WTC11 (cell line): ENCODE data around the gene VN1R2. TPM values are rescaled to one million over a fixed set of nuclear protein-coding genes. Genes with fewer than 3 reads are reported as not detected.

Experiments
- ATAC-seq: fragments of 200-7000 bp; cut with Tn5 transposase; 2 replicates; pipeline ENCODE4 v1.10.0; 2021; ENCODE audit warnings: mild to moderate bottlenecking, moderate library complexity
- CTCF ChIA-PET: fragments of 300-600 bp; sonication (Branson Sonifier 250); formaldehyde crosslinking; loops from one replicate; lab custom pipeline; 2021; ENCODE audit warnings: antibody characterized with exemption; lab: Charles Lee
- POLR2A ChIA-PET: fragments of 350-600 bp; sonication (Branson Sonifier 250); formaldehyde crosslinking; loops from one replicate; lab custom pipeline; 2021; ENCODE audit warnings: antibody characterized with exemption; lab: Charles Lee
- DNase-seq: peaks from one replicate; pipeline ENCODE4 v3.0.0; 2021; ENCODE audit warnings: low spot score
- H3K27ac Mint-ChIP-seq: 2 replicates; pipeline ENCODE4 v1.8.0; 2021; ENCODE audit warnings: mixed read lengths
- H3K27me3 Mint-ChIP-seq: 2 replicates; pipeline ENCODE4 v1.8.0; 2021; ENCODE audit warnings: low read depth, mild to moderate bottlenecking, moderate library complexity, mixed read lengths
- H3K36me3 Mint-ChIP-seq: 2 replicates; pipeline ENCODE4 v1.8.0; 2021; ENCODE audit warnings: mixed read lengths
- H3K4me1 Mint-ChIP-seq: 2 replicates; pipeline ENCODE4 v1.8.0; 2022; ENCODE audit warnings: mixed read lengths
- H3K4me3 Mint-ChIP-seq: 2 replicates; pipeline ENCODE4 v1.8.0; 2021; ENCODE audit warnings: mild to moderate bottlenecking, moderate library complexity, mixed read lengths
- H3K9me3 Mint-ChIP-seq: 2 replicates; pipeline ENCODE4 v1.8.0; 2021; ENCODE audit warnings: mixed read lengths
- ATF6 ChIP-seq: sonication (generic); formaldehyde crosslinking; IDR thresholded peaks from 2 replicates; pipeline ENCODE4 v1.8.1; 2023; ENCODE audit warnings: mild to moderate bottlenecking, missing genetic modification reagents
- CBFB ChIP-seq: sonication (generic); formaldehyde crosslinking; IDR thresholded peaks from 2 replicates; pipeline ENCODE4 v1.8.1; 2022; ENCODE audit warnings: mild to moderate bottlenecking, low read depth, missing genetic modification reagents
- CREM ChIP-seq: sonication (generic); formaldehyde crosslinking; IDR thresholded peaks from 2 replicates; pipeline ENCODE4 v1.8.1; 2022; ENCODE audit warnings: mild to moderate bottlenecking, missing genetic modification reagents, moderate library complexity
- E2F4 ChIP-seq: sonication (generic); formaldehyde crosslinking; IDR thresholded peaks from 2 replicates; pipeline ENCODE4 v1.8.1; 2022; ENCODE audit warnings: low read depth, mild to moderate bottlenecking, moderate library complexity, missing genetic modification reagents, borderline replicate concordance
- E2F5 ChIP-seq: sonication (generic); formaldehyde crosslinking; IDR thresholded peaks from 2 replicates; pipeline ENCODE4 v1.8.1; 2022; ENCODE audit warnings: mild to moderate bottlenecking, moderate library complexity, missing genetic modification reagents
- ESRRA ChIP-seq: sonication (generic); formaldehyde crosslinking; IDR thresholded peaks from 2 replicates; pipeline ENCODE4 v1.8.1; 2022; ENCODE audit warnings: mild to moderate bottlenecking, missing genetic modification reagents, borderline replicate concordance
- ETV6 ChIP-seq: sonication (generic); formaldehyde crosslinking; IDR thresholded peaks from 2 replicates; pipeline ENCODE4 v1.8.1; 2022; ENCODE audit warnings: mild to moderate bottlenecking, missing genetic modification reagents
- FOXP1 ChIP-seq: sonication (generic); formaldehyde crosslinking; IDR thresholded peaks from 2 replicates; pipeline ENCODE4 v1.8.0; 2022; ENCODE audit warnings: missing genetic modification reagents, mild to moderate bottlenecking, moderate library complexity, borderline replicate concordance
- GRHL2 ChIP-seq: fragments of 250-450 bp; sonication (Bioruptor Pico); IDR thresholded peaks from 2 replicates; pipeline ENCODE4 v1.8.0; 2022; ENCODE audit warnings: mild to moderate bottlenecking, moderate library complexity; ENCODE audit not compliant: insufficient replicate concordance, severe bottlenecking
- HMGA2 ChIP-seq: fragments of 250-450 bp; sonication (Bioruptor Pico); IDR thresholded peaks from 2 replicates; pipeline ENCODE4 v1.4.0; 2021; ENCODE audit warnings: mild to moderate bottlenecking, moderate library complexity
- HMGXB4 ChIP-seq: sonication (generic); formaldehyde crosslinking; IDR thresholded peaks from 2 replicates; pipeline ENCODE4 v1.8.1; 2023; ENCODE audit warnings: mild to moderate bottlenecking, moderate library complexity, missing genetic modification reagents
- IRF1 ChIP-seq: sonication (generic); formaldehyde crosslinking; IDR thresholded peaks from 2 replicates; pipeline ENCODE4 v1.8.0; 2023; ENCODE audit warnings: missing genetic modification reagents
- JUN ChIP-seq: sonication (generic); formaldehyde crosslinking; IDR thresholded peaks from 2 replicates; pipeline ENCODE4 v1.8.0; 2023; ENCODE audit warnings: mild to moderate bottlenecking, missing genetic modification reagents
- KAT7 ChIP-seq: sonication (generic); formaldehyde crosslinking; IDR thresholded peaks from 2 replicates; pipeline ENCODE4 v1.8.1; 2023; ENCODE audit warnings: missing genetic modification reagents, mild to moderate bottlenecking, borderline replicate concordance
- MXD4 ChIP-seq: fragments of 250-450 bp; sonication (Bioruptor Pico); IDR thresholded peaks from 2 replicates; pipeline ENCODE4 v1.8.0; 2021; ENCODE audit warnings: mild to moderate bottlenecking, moderate library complexity, borderline replicate concordance
- SOX15 ChIP-seq: fragments of 250-450 bp; sonication (Bioruptor Pico); IDR thresholded peaks from 2 replicates; pipeline ENCODE4 v1.9.0; 2021; ENCODE audit warnings: mild to moderate bottlenecking
- TEAD4 ChIP-seq: sonication (generic); formaldehyde crosslinking; IDR thresholded peaks from 2 replicates; pipeline ENCODE4 v1.8.0; 2022; ENCODE audit warnings: mild to moderate bottlenecking, missing genetic modification reagents
- USF2 ChIP-seq: sonication (generic); formaldehyde crosslinking; IDR thresholded peaks from 2 replicates; pipeline ENCODE4 v1.8.1; 2023; ENCODE audit warnings: mild to moderate bottlenecking, missing genetic modification reagents, moderate library complexity
- ZBTB21 ChIP-seq: sonication (generic); formaldehyde crosslinking; IDR thresholded peaks from 2 replicates; pipeline ENCODE4 v1.8.1; 2023; ENCODE audit warnings: mild to moderate bottlenecking, missing genetic modification reagents, borderline replicate concordance
- ZNF512 ChIP-seq: sonication (generic); formaldehyde crosslinking; IDR thresholded peaks from 2 replicates; pipeline ENCODE4 v1.8.1; 2022; ENCODE audit warnings: missing genetic modification reagents, borderline replicate concordance
- ZSCAN18 ChIP-seq: fragments of 250-450 bp; sonication (Bioruptor Pico); IDR thresholded peaks from 2 replicates; pipeline ENCODE4 v2.1.2; 2022; ENCODE audit warnings: mild to moderate bottlenecking, moderate library complexity
- total RNA-seq: library from RNA; stranded (reverse); gene quantifications from 3 replicates; pipeline ENCODE4 v1.2.3, GENCODE V29; 2021

Gene VN1R2
- total RNA-seq, 1 experiment from 2014 or later = not detected

GRCh38 chr19:53246498-53246897 is 11.6 kb upstream of the VN1R2 start (continued):
- TF ChIP-seq HMGXB4 (CRISPR knock-in tag) = no peak
- TF ChIP-seq ETV6 (CRISPR knock-in tag) = no peak
- no peak for TF ChIP-seq ZBTB21 (CRISPR knock-in tag)
- no peak for TF ChIP-seq ESRRA
- TF ChIP-seq SOX15 (CRISPR knock-in tag) = no peak
- TF ChIP-seq HMGA2 (CRISPR knock-in tag) = no peak

- ATAC-seq (peak; percentile 99), DNase-seq (peak; percentile 90)
- Mint-ChIP-seq H3K36me3 (peaks cover 47% of the 10 kb centered on the region), H3K4me3 (peak within 1 kb of the TSS; percentile 91), H3K4me1 (peaks cover 4% of the 10 kb centered on the region), H3K27me3 (peaks cover 6% of the 10 kb centered on the region; the same call in 1 of the 2 replicates), H3K9me3 (peaks cover 42% of the 10 kb centered on the region), H3K27ac (peak within 1 kb of the TSS; percentile 86)
- CTCF ChIA-PET = interaction anchor here (1.1 kb wide), 1 partner anchor 59 kb away, joined by 8 read pairs; no protein-coding TSS in a partner anchor
- POLR2A ChIA-PET = no interaction called here
- TF ChIP-seq HMGXB4 (CRISPR knock-in tag) (no peak), CREM (CRISPR knock-in tag) (no peak), USF2 (no peak), ATF6 (no peak), FOXP1 (CRISPR knock-in tag) (peak; percentile 67), JUN (CRISPR knock-in tag) (no peak), KAT7 (peak; percentile 95), ZNF512 (CRISPR knock-in tag) (no peak), ZSCAN18 (CRISPR knock-in tag) (no peak), E2F4 (no peak), GRHL2 (CRISPR knock-in tag) (no peak), MXD4 (CRISPR knock-in tag) (no peak), E2F5 (CRISPR knock-in tag) (no peak), IRF1 (CRISPR knock-in tag) (no peak), TEAD4 (no peak), CBFB (CRISPR knock-in tag) (no peak)
These were observed 3.4 kb upstream of the VN1R2 start, which contains the start of gene ZNF677 for GRCh38 chr19:53254411-53255341. Gene ZNF677, minus strand, starts transcription at chr19:53254873. Its CDS starts 3,323 bp downstream, at chr19:53251550.
